HG02571 (cell line): ENCODE measurements around the gene CAMK2B.

ENCODE experiments used
- ATAC-seq: cut with Tn5 transposase; IDR thresholded peaks from one replicate; pipeline ENCODE4 v1.9.1; 2021; ENCODE audit warnings: mild to moderate bottlenecking, moderate library complexity; ENCODE audit not compliant: unreplicated experiment

CAMK2B gene

DNA sequence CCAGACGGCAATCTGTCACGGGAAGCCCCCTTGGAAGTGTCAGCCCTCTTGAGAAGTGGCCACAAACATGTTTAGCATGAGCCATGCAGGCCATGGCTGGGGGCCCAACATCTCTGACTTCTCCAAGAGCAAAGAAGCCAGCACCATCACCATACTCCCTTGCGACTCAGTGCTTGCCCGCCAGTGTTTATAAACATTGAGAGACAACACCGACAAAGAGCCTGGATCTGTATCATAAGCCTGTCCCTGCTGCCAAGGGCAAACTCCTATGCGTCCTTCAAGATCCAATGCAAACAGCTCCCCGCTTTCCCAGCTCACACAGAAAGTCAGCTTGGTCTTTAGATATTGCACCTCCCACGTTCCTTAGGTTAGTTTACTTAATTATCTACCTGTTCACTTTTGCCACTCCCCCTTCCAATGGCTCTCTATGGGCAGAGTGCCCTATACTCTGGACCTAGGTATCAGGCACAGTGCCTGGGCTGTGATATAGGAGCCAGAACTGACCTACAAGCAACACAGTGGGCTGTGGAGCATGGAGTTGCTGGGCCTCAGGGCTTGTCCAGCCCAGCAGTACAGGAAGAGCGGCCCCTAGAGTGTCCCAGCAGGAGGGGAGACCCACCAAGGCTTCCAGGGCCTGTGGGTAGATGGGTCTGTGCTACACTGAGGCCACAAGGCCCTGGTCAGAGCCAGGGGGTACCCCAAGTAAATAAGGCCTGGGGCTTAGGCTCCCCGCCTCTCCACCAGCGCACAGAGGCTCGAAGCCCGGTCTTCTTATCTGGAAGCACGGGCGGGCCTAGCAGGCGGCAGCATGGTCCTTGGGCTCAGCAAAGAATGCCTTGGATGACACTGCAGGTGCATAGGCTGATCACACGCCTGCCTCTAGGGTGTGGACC lies 37.7 kb downstream of the CAMK2B start:
- ATAC-seq: no peak

DNA sequence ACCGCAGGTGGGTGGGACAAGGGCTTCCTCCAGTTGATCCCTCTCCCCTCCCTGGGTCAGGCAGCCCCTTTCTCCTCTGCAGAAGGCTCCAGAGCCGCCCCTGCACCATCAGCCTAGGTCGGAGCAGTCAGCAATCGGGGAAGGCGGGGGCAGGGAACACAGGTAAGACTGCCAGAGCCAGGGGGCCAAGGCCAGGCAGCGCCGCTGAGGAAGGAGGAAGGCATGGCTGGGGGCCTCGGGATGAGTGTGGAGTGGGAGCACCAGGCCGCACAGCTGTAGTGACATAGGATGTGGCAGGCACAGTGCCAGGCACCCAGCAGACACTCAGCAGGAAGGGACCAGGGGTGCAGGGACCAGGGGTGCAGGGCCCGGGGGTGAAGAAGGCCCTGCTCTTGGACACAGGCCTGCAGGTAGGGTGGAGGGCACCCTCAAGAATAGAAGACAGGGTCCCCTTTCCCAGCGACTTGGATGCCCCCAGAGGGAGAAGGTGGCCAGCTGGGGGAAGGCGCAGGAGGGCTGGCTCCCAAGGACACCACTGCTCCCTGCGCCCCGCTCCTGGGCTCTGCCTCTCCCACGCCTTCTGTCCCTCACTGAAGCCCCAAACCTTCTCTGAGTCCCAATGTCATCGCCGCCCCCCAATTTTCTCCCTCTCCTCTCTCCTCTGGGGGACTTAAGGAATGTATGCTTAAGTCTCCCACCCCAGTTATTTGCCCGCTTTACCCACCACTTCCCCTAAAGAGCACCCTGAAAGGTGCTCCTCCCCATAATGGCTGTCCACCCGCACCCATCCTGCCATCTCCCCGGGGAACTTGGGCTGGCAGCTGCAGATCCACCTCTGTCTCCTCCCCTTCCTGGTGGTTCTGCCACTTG lies 38.5 kb downstream of the CAMK2B start:
- no peak for ATAC-seq

DNA sequence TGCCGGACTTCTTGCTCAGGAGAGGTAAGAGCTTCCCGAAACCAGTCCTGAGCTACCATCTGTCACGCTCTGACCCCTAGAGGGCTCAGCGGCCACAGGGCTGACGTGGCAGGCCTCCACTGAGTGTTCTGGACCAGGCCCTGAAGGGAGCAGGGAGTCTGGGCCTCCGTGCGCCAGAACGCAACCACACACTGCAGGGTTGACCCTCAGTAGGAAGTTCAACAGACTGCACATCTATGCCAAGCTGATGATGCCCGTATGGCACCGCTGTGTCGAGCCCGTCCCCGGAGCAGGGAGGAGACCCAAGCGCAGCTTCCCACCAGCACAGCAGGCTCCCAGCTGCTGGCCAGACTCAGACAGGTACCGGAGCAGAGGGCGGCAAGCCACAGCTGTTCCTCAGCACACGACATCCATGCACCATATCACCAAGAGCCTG lies 39.2 kb downstream of the CAMK2B start:
- no peak for ATAC-seq

DNA sequence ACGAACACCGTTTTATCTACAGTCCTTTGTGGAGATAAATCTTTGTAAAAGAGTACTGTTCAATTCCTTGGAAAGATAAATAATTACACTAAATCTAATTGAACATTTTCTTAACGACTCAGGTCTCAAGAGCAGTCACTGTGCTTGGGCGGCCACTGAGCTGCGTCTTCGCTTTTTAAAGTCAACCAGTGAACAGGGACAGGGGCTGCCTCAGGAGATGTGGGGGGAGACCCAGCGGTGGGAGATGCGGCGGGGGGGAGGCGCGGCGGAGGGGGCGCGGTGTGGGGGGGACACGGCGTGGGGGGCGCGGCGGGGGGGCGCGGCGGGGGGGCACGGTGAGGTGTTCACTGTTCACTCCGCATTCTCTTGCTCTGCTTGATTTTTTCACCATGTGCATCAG lies 39.8 kb downstream of the CAMK2B start:
- ATAC-seq: no peak

DNA sequence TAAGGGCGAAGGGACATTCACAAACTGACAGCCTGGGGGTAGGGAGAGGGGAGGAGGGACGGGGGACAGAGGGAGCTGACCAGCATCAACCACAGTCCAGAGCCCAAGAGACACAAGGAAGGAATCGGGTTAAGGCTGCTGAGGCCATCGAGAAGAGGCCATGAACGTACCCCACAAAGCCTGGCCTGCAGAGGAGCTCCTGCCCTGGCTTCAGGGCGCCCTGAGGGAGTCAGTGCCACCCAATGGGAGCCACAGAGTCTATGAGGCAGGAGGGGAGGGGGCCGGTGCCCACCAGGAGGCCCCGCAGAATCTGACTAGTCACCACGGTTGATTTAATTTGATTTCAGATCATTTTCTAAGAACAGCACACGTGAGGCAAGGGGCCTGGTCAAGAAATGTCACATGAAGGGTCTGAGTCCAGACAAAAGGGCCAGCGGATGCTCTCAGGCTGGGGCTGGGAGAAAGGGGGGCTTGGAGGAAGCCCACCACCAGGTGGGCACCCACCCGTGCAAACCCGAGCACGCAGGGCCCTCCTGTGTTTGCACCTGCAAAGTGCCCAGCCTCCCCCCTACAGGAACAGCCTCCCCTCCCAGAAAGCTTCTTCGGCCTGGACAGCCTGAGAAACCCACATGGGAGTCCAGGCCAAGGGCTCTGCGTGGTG lies 40.4 kb downstream of the CAMK2B start:
- no peak for ATAC-seq

DNA sequence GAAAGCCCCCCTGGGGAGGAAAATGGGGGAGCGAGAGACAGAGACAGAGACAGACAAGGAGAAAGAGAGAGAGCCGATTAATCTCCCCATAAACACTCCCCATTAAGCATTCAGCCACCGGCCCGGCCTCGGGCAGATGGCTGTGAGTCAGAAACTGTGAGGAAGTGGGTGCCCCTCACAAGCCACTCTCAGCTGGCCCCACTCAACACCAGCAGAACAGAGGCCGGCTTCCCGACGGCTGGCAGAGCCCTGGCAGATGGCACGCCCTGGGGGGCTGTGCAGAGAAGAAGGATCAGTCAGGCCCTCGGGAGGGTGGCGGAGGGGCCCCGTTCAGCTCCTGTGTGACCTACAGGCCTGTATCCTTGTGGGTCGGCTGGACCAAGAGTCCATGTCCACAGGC lies 41.2 kb downstream of the CAMK2B start:
- no peak for ATAC-seq

DNA sequence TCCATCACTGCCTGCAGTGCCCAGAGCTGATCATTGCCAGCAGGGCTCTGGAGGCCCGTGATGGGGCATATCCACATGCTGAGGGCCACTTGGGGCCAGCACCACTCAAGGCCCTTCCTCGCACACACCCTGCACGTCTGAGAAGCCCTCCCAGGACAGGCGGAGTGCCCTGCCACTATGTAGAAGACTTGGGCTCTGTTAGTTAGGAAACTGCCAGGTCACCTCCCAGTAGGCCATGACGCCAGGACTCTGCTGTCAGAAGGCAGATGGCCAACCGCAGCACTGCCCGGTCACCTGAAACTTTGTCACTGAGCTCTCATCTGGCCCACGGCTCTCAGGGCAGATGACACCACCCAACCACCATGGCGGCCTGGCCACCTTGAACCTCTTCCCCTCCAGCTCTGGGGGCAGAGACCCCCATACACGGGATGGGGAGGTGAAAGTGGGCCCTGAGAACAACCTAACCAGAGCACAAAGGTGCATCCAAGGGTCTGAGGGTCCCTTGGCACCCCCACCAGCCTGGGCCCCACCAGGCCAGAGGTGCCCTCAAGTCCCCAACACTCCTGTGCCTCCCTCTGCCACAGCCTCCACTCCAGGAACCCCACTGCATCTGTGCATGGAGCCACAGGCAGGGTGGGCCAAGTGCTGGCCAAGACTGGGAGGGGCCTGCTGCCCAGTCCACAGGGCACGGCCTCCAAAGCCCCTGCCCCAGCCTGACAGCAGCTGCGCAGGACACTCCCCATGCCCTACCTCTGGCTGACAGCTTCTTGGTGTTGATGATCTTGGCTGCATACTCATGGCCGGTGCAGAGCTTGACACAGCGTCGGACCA lies 41.8 kb downstream of the CAMK2B start:
- ATAC-seq: no peak

DNA sequence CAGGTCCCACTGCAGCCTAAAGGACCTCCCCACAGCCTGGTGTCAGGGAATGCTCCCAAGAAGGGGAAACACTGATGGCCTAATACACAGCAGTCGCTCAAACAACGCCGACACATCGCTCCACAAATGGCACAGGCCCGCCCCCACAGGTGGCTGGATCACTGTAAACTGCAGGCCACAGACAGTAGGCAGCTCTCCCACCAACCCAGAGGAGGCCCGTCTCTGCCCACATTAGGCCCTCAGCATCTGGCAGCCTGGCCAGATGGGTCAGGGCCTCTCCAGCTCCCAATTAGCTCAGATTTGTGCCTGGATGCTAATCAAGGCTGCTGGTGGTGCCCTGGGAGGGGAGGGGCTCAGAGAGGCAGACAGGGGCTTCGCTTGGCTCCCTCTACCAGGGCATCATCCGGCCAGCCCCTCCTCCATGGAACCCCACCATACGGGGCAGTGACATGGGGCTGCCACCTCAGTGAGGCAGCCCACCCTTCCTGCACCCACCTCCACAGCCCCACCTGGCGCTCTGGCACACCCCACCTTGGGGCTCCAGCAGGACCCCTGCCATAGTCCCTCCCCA lies 42.7 kb downstream of the CAMK2B start:
- no peak for ATAC-seq

DNA sequence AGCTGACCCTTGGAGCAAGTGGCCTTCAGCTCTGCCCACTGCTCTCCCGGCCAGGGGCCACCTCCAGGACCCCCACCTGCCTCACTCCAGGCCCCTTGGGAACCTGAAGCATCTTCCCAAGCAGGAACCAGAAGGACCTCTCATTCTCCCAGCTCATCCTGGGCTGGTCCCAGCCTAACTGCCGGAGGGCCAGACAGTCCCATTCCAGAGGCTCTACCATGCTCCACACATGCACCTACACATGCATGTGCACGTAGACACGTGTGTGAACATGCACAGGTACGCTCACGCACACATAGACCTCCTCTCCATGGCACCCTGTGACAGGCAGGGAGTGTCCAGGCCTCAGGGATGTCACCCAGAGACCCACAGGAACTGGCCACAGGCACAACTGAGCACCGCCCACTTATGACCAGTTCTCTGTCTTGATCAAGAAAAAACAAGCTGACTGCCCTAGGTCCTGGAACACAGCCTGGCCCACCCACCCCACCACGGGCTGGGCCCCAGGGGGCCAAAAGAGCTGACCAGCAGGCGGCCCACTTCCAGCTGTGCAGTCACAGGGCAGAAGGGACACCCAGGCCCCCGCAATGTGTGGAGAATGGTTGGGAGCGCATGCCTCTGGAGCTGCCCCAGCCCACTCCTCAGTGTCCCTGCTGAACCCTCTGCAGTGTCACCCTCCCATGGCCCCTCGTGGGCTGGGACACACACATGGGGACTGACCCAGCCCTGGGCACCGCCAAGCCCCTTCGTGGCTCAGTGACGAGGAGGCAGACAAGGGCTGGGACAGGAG lies 43.4 kb downstream of the CAMK2B start:
- ATAC-seq: no peak

DNA sequence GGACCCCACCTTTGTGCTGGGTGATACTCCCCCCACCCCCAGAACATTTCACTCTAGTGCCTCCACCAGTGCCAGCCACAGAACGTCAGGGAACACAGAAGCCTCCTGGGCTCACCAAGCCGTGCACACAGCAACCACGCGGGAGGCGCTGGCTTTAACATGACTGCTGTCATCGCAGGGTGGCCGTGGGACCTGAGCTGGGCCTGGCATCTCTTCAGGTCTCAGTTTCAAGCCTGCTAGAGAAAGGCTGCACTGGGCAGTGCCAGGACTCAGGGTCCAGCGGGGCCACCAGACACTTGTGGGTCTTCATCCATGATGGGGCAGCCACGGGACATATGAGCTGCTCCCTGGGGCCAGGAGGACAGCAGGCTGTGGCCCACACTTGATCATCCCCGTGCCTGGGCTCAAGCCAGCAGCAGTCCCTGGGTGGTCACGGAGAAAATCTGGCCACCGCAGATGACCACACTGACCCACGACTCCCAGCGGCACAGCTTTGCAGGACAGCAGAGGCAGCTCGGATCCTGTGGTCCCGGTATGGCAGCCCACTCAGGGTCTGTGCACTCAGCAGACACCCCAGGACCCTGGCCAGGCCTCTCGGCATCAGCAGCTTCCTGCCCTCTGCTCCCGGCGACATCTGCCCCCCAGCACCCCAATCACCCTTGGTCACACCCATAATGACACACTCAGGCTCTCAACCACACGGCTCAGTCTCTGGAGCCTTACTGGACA lies 44.2 kb downstream of the CAMK2B start:
- no peak for ATAC-seq

DNA sequence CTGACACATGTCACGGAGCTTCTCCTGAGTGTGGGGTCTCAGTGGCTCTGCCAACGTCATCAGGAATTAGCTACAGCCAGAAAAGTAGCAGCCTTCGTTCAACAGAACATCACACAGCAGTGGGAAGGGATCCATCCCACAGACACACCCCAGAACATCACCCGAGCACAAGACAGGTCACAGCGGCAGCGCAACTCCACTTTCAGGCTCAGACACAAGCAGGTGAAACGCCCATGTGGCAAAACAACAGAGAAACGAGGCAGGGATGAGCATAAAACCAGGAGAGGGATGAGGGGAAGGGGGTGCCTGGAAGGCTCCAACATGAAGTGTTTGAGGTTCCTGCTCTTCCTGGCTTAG lies 44.8 kb downstream of the CAMK2B start:
- no peak for ATAC-seq

DNA sequence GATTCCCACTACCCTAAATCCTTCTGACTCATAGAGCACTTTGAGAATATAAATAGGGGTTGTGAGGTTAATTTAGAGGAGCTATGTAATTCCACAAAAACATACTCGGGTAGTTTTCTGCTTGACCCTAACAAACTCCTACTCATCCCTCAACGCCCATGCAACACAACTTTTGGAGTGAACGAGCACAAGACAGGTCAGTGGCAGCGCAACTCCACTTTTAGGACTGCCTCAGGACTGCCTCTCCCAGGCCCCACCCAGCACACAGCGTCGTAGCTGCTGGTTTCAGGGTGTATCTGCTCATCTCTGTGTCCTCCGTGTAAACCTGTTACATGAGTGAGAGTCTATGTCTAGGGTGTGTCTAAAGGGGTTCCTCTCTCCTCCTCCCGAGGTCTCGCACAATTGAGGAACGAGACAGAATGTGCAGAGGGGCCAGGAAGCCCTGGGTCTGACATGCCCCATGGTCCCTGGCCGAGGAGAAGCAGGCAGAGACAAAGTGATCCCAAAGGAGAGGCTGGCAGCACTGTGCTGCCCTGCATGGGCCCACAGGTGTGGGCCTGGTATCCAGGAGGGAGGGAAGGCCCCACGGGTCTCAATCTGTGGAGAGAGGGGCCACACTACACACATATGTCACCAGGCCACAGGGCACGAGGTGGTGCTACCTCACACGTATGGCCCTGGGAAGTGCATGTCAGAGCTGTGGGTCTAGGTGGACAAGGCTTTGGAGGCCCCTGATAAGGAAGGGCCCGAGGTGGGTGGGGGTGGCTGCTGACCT lies 45.5 kb downstream of the CAMK2B start:
- ATAC-seq: no peak

DNA sequence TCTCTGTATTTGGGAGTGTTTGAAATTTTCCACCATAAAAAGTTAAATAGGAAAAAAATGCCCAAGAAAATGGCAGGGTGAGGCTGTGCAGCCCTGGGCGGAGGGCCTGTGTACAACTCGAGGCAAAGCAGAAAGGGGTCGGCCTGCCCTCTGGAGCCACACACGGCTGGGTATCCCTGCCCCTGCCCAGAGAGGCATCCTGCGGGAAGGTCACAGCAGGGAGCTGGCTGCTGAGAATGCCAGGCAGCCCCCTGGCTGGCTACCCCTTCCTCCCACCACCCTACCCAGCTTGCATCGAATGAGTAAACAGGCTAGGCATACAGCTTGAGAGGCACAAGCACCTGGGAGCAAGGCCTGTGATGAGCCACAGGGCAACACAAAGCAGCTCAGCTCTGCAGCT lies 46.1 kb downstream of the CAMK2B start:
- no peak for ATAC-seq

DNA sequence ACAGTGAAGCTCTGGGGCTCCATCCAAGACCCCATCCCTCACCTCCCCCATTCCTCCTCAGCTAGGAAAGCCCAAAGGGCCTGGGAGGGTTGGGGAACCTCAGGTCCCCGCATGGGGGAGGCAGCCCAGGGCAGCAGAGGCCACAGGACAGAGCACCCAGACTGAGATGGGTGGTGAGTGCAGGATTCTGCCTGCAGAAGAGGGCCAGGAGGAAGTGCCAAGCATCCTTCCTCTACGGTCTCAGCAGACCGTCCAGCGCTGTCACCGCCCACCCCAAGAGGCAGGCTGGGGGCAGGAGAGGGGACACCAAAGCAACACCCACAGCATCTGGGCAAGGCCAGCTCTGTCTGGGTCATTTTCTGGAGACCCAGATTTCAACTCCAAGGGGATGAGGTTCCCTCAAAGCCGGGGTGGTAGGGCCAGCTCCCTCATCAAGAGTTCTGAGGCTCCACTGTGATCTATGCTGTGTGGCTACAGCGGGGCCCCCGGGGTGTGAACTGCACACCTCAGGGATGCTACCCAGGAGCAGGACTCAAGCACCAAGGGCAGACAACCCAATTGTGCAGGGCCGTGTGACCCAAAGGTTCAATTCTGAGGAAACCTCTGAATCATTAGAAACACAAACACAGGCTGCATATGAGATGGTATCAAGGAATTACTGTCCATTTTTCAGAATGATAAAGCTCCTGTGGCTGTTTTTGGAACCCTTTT lies 46.8 kb downstream of the CAMK2B start:
- ATAC-seq: no peak

DNA sequence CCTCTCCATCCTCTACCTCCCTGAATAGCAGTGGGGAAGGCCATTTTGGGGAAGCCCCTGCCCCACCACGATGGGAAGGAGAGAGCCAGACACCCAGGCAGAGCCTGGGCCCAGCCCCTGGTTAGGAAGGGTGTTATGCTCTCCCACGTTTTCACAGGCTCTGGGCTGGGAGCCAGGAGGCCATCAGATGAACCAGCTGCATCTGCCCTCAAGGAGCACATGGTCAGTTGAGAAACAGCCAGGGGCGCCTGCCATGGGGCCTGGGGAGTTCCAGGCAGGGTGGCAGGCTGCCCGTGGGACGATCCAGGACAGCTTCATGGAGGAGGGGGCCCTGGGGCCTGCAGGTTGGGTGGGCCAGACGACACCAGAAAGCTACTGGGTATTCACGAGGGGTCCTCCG lies 47.5 kb downstream of the CAMK2B start:
- no peak for ATAC-seq

DNA sequence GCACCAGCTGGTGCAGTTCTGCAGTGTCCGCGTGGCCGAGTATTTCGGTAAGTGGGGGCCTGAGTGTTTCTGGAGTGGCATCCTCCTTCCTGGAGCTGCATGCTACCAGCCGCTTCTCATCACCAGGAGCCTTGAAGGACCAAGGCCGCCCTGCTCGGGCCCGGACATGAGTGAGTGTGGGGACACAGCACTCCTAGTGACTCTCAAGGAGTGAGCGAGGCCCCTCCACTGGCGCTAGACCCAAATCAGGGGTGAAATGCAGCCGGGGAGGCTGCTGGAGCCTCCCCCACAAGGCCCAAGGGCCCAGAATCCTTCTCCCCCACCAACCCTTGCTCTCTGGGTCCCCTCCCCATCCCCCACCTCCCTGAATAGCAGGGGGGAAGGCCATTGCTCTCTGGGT lies 48.0 kb downstream of the CAMK2B start:
- ATAC-seq: no peak

DNA sequence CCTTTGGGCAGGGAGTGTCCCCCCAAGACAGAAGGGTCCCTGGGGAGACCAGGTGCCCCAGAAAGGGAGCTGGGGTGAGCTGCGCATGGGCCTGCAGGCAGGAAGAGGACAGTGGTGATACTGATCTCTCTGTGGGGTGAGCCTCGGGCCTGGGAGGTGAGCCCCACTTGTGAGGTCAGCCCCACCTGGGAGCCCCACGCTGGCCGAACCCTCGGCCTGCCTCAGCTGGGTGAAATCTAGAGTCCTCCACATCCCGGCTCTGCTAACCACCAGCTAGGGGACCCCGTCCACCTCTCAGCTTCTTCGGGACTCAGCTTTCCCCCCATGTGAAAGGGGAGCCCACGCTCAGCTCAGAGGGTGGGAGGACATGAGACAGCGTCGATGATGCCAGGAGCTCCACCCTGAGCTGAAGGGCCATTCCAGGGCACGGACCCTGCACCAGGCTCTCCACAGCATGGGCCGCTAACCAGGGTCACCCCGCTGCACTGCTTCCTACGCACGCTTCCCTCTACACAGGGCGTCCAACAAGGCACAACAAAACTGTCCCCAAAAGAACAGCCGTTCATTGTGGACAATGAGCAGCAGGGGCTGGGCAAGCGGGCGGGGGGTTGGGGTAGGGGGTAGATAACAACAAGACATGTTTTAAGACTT lies 48.7 kb downstream of the CAMK2B start:
- no peak for ATAC-seq
